ENCODE results near the gene TRABD2A. TPM values are rescaled to one million over a fixed set of nuclear protein-coding genes. Genes with fewer than 3 reads are reported as not detected.

The TRABD2A gene
- total and polyA plus RNA-seq, 5 donors: 0.29 to 1.3 (median 0.62) TPM

- H3K27me3 ChIP-seq (ENCODE audit: control insufficient read depth, insufficient read depth): no peaks in the 10 kb centered on the region
- no peak overlapping the region for H3K4me3 ChIP-seq (ENCODE audit: low read length)
- no peak overlapping the region for H3K27ac ChIP-seq (ENCODE audit: low read length)
- ATAC-seq (no peak), DNase-seq (no peak)
- H3K9me3 ChIP-seq (ENCODE audit: control insufficient read depth, low read length): no peaks in the 10 kb centered on the region
- 89% methylated on average over 6 of the region's 6 CpGs for WGBS
- intact Hi-C loops (cut with DNase I): no loop called here
- no peaks in the 10 kb centered on the region for H3K4me1 ChIP-seq (ENCODE audit: control insufficient read depth, insufficient read depth, low read length)
Measured at GRCh38 chr2:84914334-84914733, 33.5 kb upstream of the TRABD2A start.

GRCh38 chr2:84912984-84913383 is 32.1 kb upstream of the TRABD2A start:
- Histone ChIP-seq H3K9me3 (ENCODE audit: control insufficient read depth, low read length) (no peaks in the 10 kb centered on the region), H3K4me1 (ENCODE audit: control insufficient read depth, insufficient read depth, low read length) (no peaks in the 10 kb centered on the region), H3K4me3 (ENCODE audit: low read length) (no peak overlapping the region), H3K27me3 (ENCODE audit: control insufficient read depth, insufficient read depth) (no peaks in the 10 kb centered on the region), H3K27ac (ENCODE audit: low read length) (no peak overlapping the region)
- no peak for ATAC-seq
- WGBS: 94% methylated on average over 4 of the region's 4 CpGs
- intact Hi-C loops (cut with DNase I): no loop called here
- no peak for DNase-seq

GRCh38 chr2:84911135-84911678 is 30.3 kb upstream of the TRABD2A start:
- Histone ChIP-seq H3K9me3 (ENCODE audit: control insufficient read depth, low read length) (no peaks in the 10 kb centered on the region), H3K4me1 (ENCODE audit: control insufficient read depth, insufficient read depth, low read length) (no peaks in the 10 kb centered on the region), H3K27ac (ENCODE audit: low read length) (no peak overlapping the region), H3K4me3 (ENCODE audit: low read length) (no peak overlapping the region), H3K27me3 (ENCODE audit: control insufficient read depth, insufficient read depth) (no peaks in the 10 kb centered on the region)
- WGBS: 99% methylated on average over 5 of the region's 5 CpGs
- intact Hi-C loops (cut with DNase I): no loop called here
- no peak for DNase-seq
- no peak for ATAC-seq

GRCh38 chr2:84908948-84909713 is 28.2 kb upstream of the TRABD2A start:
- Histone ChIP-seq H3K4me3 (ENCODE audit: low read length) (no peak overlapping the region), H3K4me1 (ENCODE audit: control insufficient read depth, insufficient read depth, low read length) (no peaks in the 10 kb centered on the region), H3K27me3 (ENCODE audit: control insufficient read depth, insufficient read depth) (no peaks in the 10 kb centered on the region), H3K9me3 (ENCODE audit: control insufficient read depth, low read length) (no peaks in the 10 kb centered on the region), H3K27ac (ENCODE audit: low read length) (no peak overlapping the region)
- no peak for DNase-seq
- 97% methylated on average over 2 of the region's 2 CpGs for WGBS
- ATAC-seq: no peak
- intact Hi-C loops (cut with DNase I): no loop called here

- H3K4me1 ChIP-seq (ENCODE audit: control insufficient read depth, insufficient read depth, low read length): no peaks in the 10 kb centered on the region
- H3K27ac ChIP-seq (ENCODE audit: low read length): peak overlapping the region; percentile 89
- WGBS: 16% methylated on average over 15 of the region's 15 CpGs
- H3K4me3 ChIP-seq (ENCODE audit: low read length): peak overlapping the region; percentile 74
- peak; percentile 81 to 90 (median 90) for DNase-seq
- H3K9me3 ChIP-seq (ENCODE audit: control insufficient read depth, low read length): no peaks in the 10 kb centered on the region
- ATAC-seq: peak; percentile 76 to 79
- intact Hi-C loops (cut with DNase I): no loop called here
- H3K27me3 ChIP-seq (ENCODE audit: control insufficient read depth, insufficient read depth): no peaks in the 10 kb centered on the region
Measured at GRCh38 chr2:84906900-84907714, 26.2 kb upstream of the TRABD2A start.

- Histone ChIP-seq H3K4me3 (ENCODE audit: low read length) (peak overlapping the region; percentile 74), H3K27me3 (ENCODE audit: control insufficient read depth, insufficient read depth) (no peaks in the 10 kb centered on the region), H3K9me3 (ENCODE audit: control insufficient read depth, low read length) (no peaks in the 10 kb centered on the region), H3K4me1 (ENCODE audit: control insufficient read depth, insufficient read depth, low read length) (no peaks in the 10 kb centered on the region), H3K27ac (ENCODE audit: low read length) (peak overlapping the region; percentile 86)
- DNase-seq (peak; percentile 48 to 82 (median 80)), ATAC-seq (peak; percentile 4 to 6)
- intact Hi-C loops (cut with DNase I): no loop called here
- under 1% methylated on average over 38 of the region's 38 CpGs for WGBS
Measured at GRCh38 chr2:84906108-84906899, 25.4 kb upstream of the TRABD2A start.

GRCh38 chr2:84905181-84906107 is 24.6 kb upstream of the TRABD2A start, which contains the start of gene TMSB10:
Gene TMSB10 (plus strand): TSS chr2:84905656.
- no peaks in the 10 kb centered on the region for H3K4me1 ChIP-seq (ENCODE audit: control insufficient read depth, insufficient read depth, low read length)
- H3K9me3 ChIP-seq (ENCODE audit: control insufficient read depth, low read length): no peaks in the 10 kb centered on the region
- peak within 1 kb of the TSS; percentile 74 for H3K4me3 ChIP-seq (ENCODE audit: low read length)
- intact Hi-C loops (cut with DNase I): no loop called here
- under 1% methylated on average over 94 of the region's 94 CpGs for WGBS
- ATAC-seq: peak; percentile 86 to 90
- H3K27ac ChIP-seq (ENCODE audit: low read length): peak within 1 kb of the TSS; percentile 99
- H3K27me3 ChIP-seq (ENCODE audit: control insufficient read depth, insufficient read depth): no peaks in the 10 kb centered on the region
- DNase-seq: peak; percentile 92 to 96 (median 95)

- ATAC-seq (peak; percentile 74 to 77), DNase-seq (peak; percentile 90 to 94 (median 90))
- H3K27ac ChIP-seq (ENCODE audit: low read length): peak overlapping the region; percentile 99
- no peaks in the 10 kb centered on the region for H3K9me3 ChIP-seq (ENCODE audit: control insufficient read depth, low read length)
- H3K4me3 ChIP-seq (ENCODE audit: low read length): peak overlapping the region; percentile 74
- no peaks in the 10 kb centered on the region for H3K27me3 ChIP-seq (ENCODE audit: control insufficient read depth, insufficient read depth)
- no peaks in the 10 kb centered on the region for H3K4me1 ChIP-seq (ENCODE audit: control insufficient read depth, insufficient read depth, low read length)
- intact Hi-C loops (cut with DNase I): no loop called here
- WGBS: under 1% methylated on average over 21 of the region's 21 CpGs
Measured at GRCh38 chr2:84904717-84905174, 23.9 kb upstream of the TRABD2A start.

- intact Hi-C loops (cut with DNase I): no loop called here
- Histone ChIP-seq H3K27ac (ENCODE audit: low read length) (peak overlapping the region; percentile 48), H3K9me3 (ENCODE audit: control insufficient read depth, low read length) (no peaks in the 10 kb centered on the region), H3K27me3 (ENCODE audit: control insufficient read depth, insufficient read depth) (no peaks in the 10 kb centered on the region), H3K4me1 (ENCODE audit: control insufficient read depth, insufficient read depth, low read length) (no peaks in the 10 kb centered on the region), H3K4me3 (ENCODE audit: low read length) (no peak overlapping the region)
- DNase-seq (no peak), ATAC-seq (no peak)
- 81% methylated on average over 9 of the region's 9 CpGs for WGBS
Measured at GRCh38 chr2:84904151-84904550, 23.3 kb upstream of the TRABD2A start.

- ATAC-seq (no peak), DNase-seq (no peak)
- Histone ChIP-seq H3K27ac (ENCODE audit: low read length) (no peak overlapping the region), H3K9me3 (ENCODE audit: control insufficient read depth, low read length) (no peaks in the 10 kb centered on the region), H3K4me3 (ENCODE audit: low read length) (no peak overlapping the region), H3K27me3 (ENCODE audit: control insufficient read depth, insufficient read depth) (no peaks in the 10 kb centered on the region), H3K4me1 (ENCODE audit: control insufficient read depth, insufficient read depth, low read length) (no peaks in the 10 kb centered on the region)
- intact Hi-C loops (cut with DNase I): no loop called here
- 99% methylated on average over 4 of the region's 4 CpGs for WGBS
Measured at GRCh38 chr2:84902526-84902925, 21.6 kb upstream of the TRABD2A start.
